Mucosa of descending colon (tissue), 3 donors: ENCODE results near the gene GREM2. TPM values are rescaled to one million over a fixed set of nuclear protein-coding genes. Genes with fewer than 3 reads are reported as not detected.

ENCODE experiments used
- ATAC-seq: fragments of 200-7000 bp; cut with Tn5 transposase; one replicate; pipeline ENCODE4 v1.9.1; 2020; ENCODE audit warnings: mild to moderate bottlenecking, moderate library complexity
- DNase-seq, 3 donors: peaks; one replicate each; pipeline ENCODE4 v3.0.0-alpha.2; 2020
- H3K36me3 ChIP-seq: fragments of 200-600 bp; one replicate; pipeline ENCODE4 v1.8.0; 2021; ENCODE audit warnings: low read depth, mild to moderate bottlenecking
- H3K4me1 ChIP-seq: fragments of 200-600 bp; one replicate; pipeline ENCODE4 v1.8.0; 2021; ENCODE audit warnings: low read depth, mild to moderate bottlenecking
- H3K4me3 ChIP-seq: fragments of 200-600 bp; one replicate; pipeline ENCODE4 v1.8.0; 2021; ENCODE audit warnings: mild to moderate bottlenecking
- H3K9me3 ChIP-seq: fragments of 200-600 bp; one replicate; pipeline ENCODE4 v1.8.0; 2021; ENCODE audit warnings: mild to moderate bottlenecking
- CTCF ChIP-seq: fragments of 200-600 bp; IDR thresholded peaks from one replicate; pipeline ENCODE4 v1.8.0; 2022; ENCODE audit warnings: antibody characterized with exemption, mild to moderate bottlenecking
- intact Hi-C, 2 donors: fragments of 100-400 bp; cut with DNase I in 1 of 2; cut with micrococcal nuclease in 1 of 2; formaldehyde crosslinking; loops; one replicate each; pipeline versions ENCODE4 v1.11.0 to v1.11.1; 2022; cut with DNase I, micrococcal nuclease
- total RNA-seq, 3 donors: library from RNA; stranded (reverse); fragmentation: NEBNext Ultra II Directional in 2 of 3; extraction: Animal tissue kit (Norgen Biotek cat#: 25700) in 2 of 3; gene quantifications; one replicate each; pipeline versions ENCODE4 v1.2.1 to v1.2.4, GENCODE V29; 2021 to 2023
- donor health status: DM: no; HTN: no; CAD: no; lungs with moderate emphysema.
- donor health status: DM: no; HTN: no; CAD: no.
- donor health status: DM: no; HTN: yes; CAD: no.

Gene GREM2
- total RNA-seq, 3 donors from 2014 or later, result 5.1 to 25.5 (median 6.0) TPM

- ATAC-seq, result no peak
- no peak for DNase-seq
- intact Hi-C loops, result no loop called here
Observed at GRCh38 chr1:240467895-240468294, 144.1 kb downstream of the GREM2 start.

GRCh38 chr1:240466509-240466908 lies 145.4 kb downstream of the GREM2 start:
- no peak for ATAC-seq
- intact Hi-C loops, result no loop called here
- no peak for DNase-seq
- peaks cover 5% of the 10 kb centered on the region for H3K4me1 ChIP-seq
- no peak overlapping the region for H3K4me3 ChIP-seq
- H3K36me3 ChIP-seq, result no peaks in the 10 kb centered on the region
- TF ChIP-seq CTCF, result no peak
- no peaks in the 10 kb centered on the region for H3K9me3 ChIP-seq

More at GRCh38 chr1:240467895-240468294, 144.1 kb downstream of the GREM2 start:
- no peaks in the 10 kb centered on the region for H3K36me3 ChIP-seq
- peaks cover 3% of the 10 kb centered on the region for H3K4me1 ChIP-seq
- H3K4me3 ChIP-seq, result no peak overlapping the region
- no peaks in the 10 kb centered on the region for H3K9me3 ChIP-seq
- no peak for TF ChIP-seq CTCF

- no peak for ATAC-seq
- H3K4me1 ChIP-seq, result peaks cover 5% of the 10 kb centered on the region
- TF ChIP-seq CTCF, result no peak
- H3K4me3 ChIP-seq, result no peak overlapping the region
- no peaks in the 10 kb centered on the region for H3K9me3 ChIP-seq
- no peak for DNase-seq
- intact Hi-C loops, result no loop called here
- H3K36me3 ChIP-seq, result no peaks in the 10 kb centered on the region
Observed at GRCh38 chr1:240465531-240465940, 146.4 kb downstream of the GREM2 start.

- Histone ChIP-seq H3K9me3 (no peaks in the 10 kb centered on the region), H3K36me3 (no peaks in the 10 kb centered on the region), H3K4me1 (peaks cover 5% of the 10 kb centered on the region), H3K4me3 (no peak overlapping the region)
- no peak for DNase-seq
- ATAC-seq, result no peak
- intact Hi-C loops, result no loop called here
- no peak for TF ChIP-seq CTCF
Observed at GRCh38 chr1:240464099-240464498, 147.9 kb downstream of the GREM2 start.

- Histone ChIP-seq H3K36me3 (no peaks in the 10 kb centered on the region), H3K4me1 (peaks cover 5% of the 10 kb centered on the region), H3K4me3 (no peak overlapping the region), H3K9me3 (no peaks in the 10 kb centered on the region)
- intact Hi-C loops, result no loop called here
- TF ChIP-seq CTCF, result no peak
- no peak for DNase-seq
- no peak for ATAC-seq
Observed at GRCh38 chr1:240462766-240463395, 149.1 kb downstream of the GREM2 start.

- no peaks in the 10 kb centered on the region for H3K36me3 ChIP-seq
- intact Hi-C loops, result no loop called here
- no peaks in the 10 kb centered on the region for H3K9me3 ChIP-seq
- peaks cover 5% of the 10 kb centered on the region for H3K4me1 ChIP-seq
- DNase-seq (no peak), ATAC-seq (peak; percentile 74)
- H3K4me3 ChIP-seq, result no peak overlapping the region
- TF ChIP-seq CTCF, result no peak
Observed at GRCh38 chr1:240462277-240462676, 149.7 kb downstream of the GREM2 start.
